Neural progenitor cell (in vitro differentiated cells): ENCODE data around the gene KRTAP1-3. TPM values are rescaled to one million over a fixed set of nuclear protein-coding genes. Genes with fewer than 3 reads are reported as not detected.
"Not testable (repeated sequence)": the region's sequence is repeated elsewhere in the genome, so short reads cannot be mapped to it uniquely, and the experiment has no call there.

Experiments
- DNase-seq: peaks from one replicate; pipeline ENCODE4 v3.0.0-alpha.2; 2016; ENCODE audit warnings: low spot score
- H2AFZ ChIP-seq: fragments of 200-600 bp; sonication (generic); replicated peaks from 2 replicates; pipeline ENCODE4 v1.6.1; 2016; ENCODE audit warnings: antibody characterized with exemption
- H3F3A ChIP-seq: fragments of 200-600 bp; sonication (generic); 2 replicates; pipeline ENCODE4 v1.6.1; 2016; ENCODE audit warnings: antibody characterized with exemption, low read depth
- H3K27ac ChIP-seq: fragments of 200-600 bp; sonication (generic); 2 replicates; pipeline ENCODE4 v1.5.1; 2016; ENCODE audit warnings: mild to moderate bottlenecking
- H3K27me3 ChIP-seq: fragments of 200-600 bp; sonication (generic); 2 replicates; pipeline ENCODE4 v1.6.1; 2016; ENCODE audit warnings: mild to moderate bottlenecking, moderate library complexity
- H3K36me3 ChIP-seq: fragments of 200-600 bp; sonication (generic); 2 replicates; pipeline ENCODE4 v1.5.1; 2016
- H3K4me1 ChIP-seq: fragments of 200-600 bp; sonication (generic); 2 replicates; pipeline ENCODE4 v1.6.1; 2016; ENCODE audit warnings: mixed run types
- H3K4me2 ChIP-seq: fragments of 200-600 bp; sonication (generic); 2 replicates; pipeline ENCODE4 v1.6.1; 2016
- H3K4me3 ChIP-seq: fragments of 200-600 bp; sonication (generic); 2 replicates; pipeline ENCODE4 v1.5.1; 2016
- H3K79me2 ChIP-seq: fragments of 200-600 bp; sonication (generic); 2 replicates; pipeline ENCODE4 v1.6.1; 2016; ENCODE audit warnings: low read depth
- H3K9ac ChIP-seq: fragments of 200-600 bp; sonication (generic); 2 replicates; pipeline ENCODE4 v1.6.1; 2016
- H3K9me3 ChIP-seq: fragments of 200-600 bp; sonication (generic); 2 replicates; pipeline ENCODE4 v1.5.1; 2016; ENCODE audit warnings: low read depth
- H4K20me1 ChIP-seq: fragments of 200-600 bp; sonication (generic); 2 replicates; pipeline ENCODE4 v1.6.1; 2016; ENCODE audit warnings: low read depth
- H3K27ac Mint-ChIP-seq: 3 replicates; pipeline ENCODE4 v1.8.0; 2021; ENCODE audit warnings: mixed read lengths
- H3K27me3 Mint-ChIP-seq: 2 replicates; pipeline ENCODE4 v1.8.0; 2022; ENCODE audit warnings: low read depth, mild to moderate bottlenecking, inconsistent platforms, moderate library complexity, mixed read lengths; ENCODE audit not compliant: insufficient read depth
- H3K36me3 Mint-ChIP-seq: 3 replicates; pipeline ENCODE4 v1.8.0; 2021; ENCODE audit warnings: mixed read lengths
- H3K4me1 Mint-ChIP-seq: 3 replicates; pipeline ENCODE4 v1.8.0; 2021; ENCODE audit warnings: mixed read lengths
- H3K4me3 Mint-ChIP-seq: 3 replicates; pipeline ENCODE4 v1.8.0; 2021; ENCODE audit warnings: mild to moderate bottlenecking, moderate library complexity, mixed read lengths
- H3K9me3 Mint-ChIP-seq: 3 replicates; pipeline ENCODE4 v1.8.0; 2020; ENCODE audit warnings: mixed read lengths
- CTCF ChIP-seq: fragments of 200-600 bp; sonication (generic); IDR thresholded peaks from 2 replicates; pipeline ENCODE4 v1.5.1; 2017; ENCODE audit warnings: antibody characterized with exemption, mild to moderate bottlenecking
- EZH2 ChIP-seq: fragments of 200-600 bp; sonication (generic); IDR thresholded peaks from 2 replicates; pipeline ENCODE4 v1.6.1; 2017; ENCODE audit warnings: antibody characterized with exemption, mild to moderate bottlenecking, moderate library complexity
- EZH2phosphoT487 ChIP-seq: fragments of 200-600 bp; sonication (generic); IDR thresholded peaks from 2 replicates; pipeline ENCODE4 v1.6.1; 2017; ENCODE audit warnings: antibody characterized with exemption
- total RNA-seq: library from RNA; depleted of rRNA; stranded (reverse); fragments of >200 nt; gene quantifications from 2 replicates; pipeline ENCODE4 v1.2.3, GENCODE V29; 2015; ENCODE audit warnings: low replicate concordance

The KRTAP1-3 gene
- total RNA-seq, 1 donor from 2014 or later: not detected

- no peak for DNase-seq
- H3K27ac Mint-ChIP-seq: no peak overlapping the region
- no peaks in the 10 kb centered on the region for H3K4me1 ChIP-seq
- H3K27me3 Mint-ChIP-seq: no peaks in the 10 kb centered on the region
- no peaks in the 10 kb centered on the region for H3F3A ChIP-seq
- H3K9ac ChIP-seq: no peak overlapping the region
- no peak overlapping the region for H3K27ac ChIP-seq
- H3K9me3 ChIP-seq: no peaks in the 10 kb centered on the region
- H3K79me2 ChIP-seq: no peaks in the 10 kb centered on the region
- TF ChIP-seq CTCF: no peak
- TF ChIP-seq EZH2phosphoT487: no peak
- no peak for TF ChIP-seq EZH2
- no peaks in the 10 kb centered on the region for H3K36me3 ChIP-seq
- no peaks in the 10 kb centered on the region for H3K9me3 Mint-ChIP-seq
- no peaks in the 10 kb centered on the region for H4K20me1 ChIP-seq
- no peak overlapping the region for H3K4me2 ChIP-seq
- no peak overlapping the region for H3K4me3 Mint-ChIP-seq
- no peak overlapping the region for H3K4me3 ChIP-seq
- no peaks in the 10 kb centered on the region for H3K27me3 ChIP-seq
- no peak overlapping the region for H2AFZ ChIP-seq
- H3K36me3 Mint-ChIP-seq: no peaks in the 10 kb centered on the region
- no peaks in the 10 kb centered on the region for H3K4me1 Mint-ChIP-seq
Measured at GRCh38 chr17:41069031-41069430, 34.4 kb upstream of the KRTAP1-3 start.

GRCh38 chr17:41067281-41067680 is 32.6 kb upstream of the KRTAP1-3 start:
- no peak overlapping the region for H3K4me3 Mint-ChIP-seq
- no peak overlapping the region for H3K4me3 ChIP-seq
- H3K27me3 Mint-ChIP-seq: no peaks in the 10 kb centered on the region
- H3K4me1 Mint-ChIP-seq: no peaks in the 10 kb centered on the region
- no peak overlapping the region for H3K27ac ChIP-seq
- TF ChIP-seq EZH2: no peak
- TF ChIP-seq EZH2phosphoT487: no peak
- no peak for TF ChIP-seq CTCF
- H4K20me1 ChIP-seq: no peaks in the 10 kb centered on the region
- no peaks in the 10 kb centered on the region for H3K36me3 Mint-ChIP-seq
- H3K9me3 ChIP-seq: no peaks in the 10 kb centered on the region
- DNase-seq: no peak
- H2AFZ ChIP-seq: no peak overlapping the region
- H3K36me3 ChIP-seq: no peaks in the 10 kb centered on the region
- H3K79me2 ChIP-seq: no peaks in the 10 kb centered on the region
- H3F3A ChIP-seq: no peaks in the 10 kb centered on the region
- no peak overlapping the region for H3K9ac ChIP-seq
- H3K4me1 ChIP-seq: no peaks in the 10 kb centered on the region
- no peak overlapping the region for H3K27ac Mint-ChIP-seq
- H3K27me3 ChIP-seq: no peaks in the 10 kb centered on the region
- no peak overlapping the region for H3K4me2 ChIP-seq
- H3K9me3 Mint-ChIP-seq: no peaks in the 10 kb centered on the region

DNA sequence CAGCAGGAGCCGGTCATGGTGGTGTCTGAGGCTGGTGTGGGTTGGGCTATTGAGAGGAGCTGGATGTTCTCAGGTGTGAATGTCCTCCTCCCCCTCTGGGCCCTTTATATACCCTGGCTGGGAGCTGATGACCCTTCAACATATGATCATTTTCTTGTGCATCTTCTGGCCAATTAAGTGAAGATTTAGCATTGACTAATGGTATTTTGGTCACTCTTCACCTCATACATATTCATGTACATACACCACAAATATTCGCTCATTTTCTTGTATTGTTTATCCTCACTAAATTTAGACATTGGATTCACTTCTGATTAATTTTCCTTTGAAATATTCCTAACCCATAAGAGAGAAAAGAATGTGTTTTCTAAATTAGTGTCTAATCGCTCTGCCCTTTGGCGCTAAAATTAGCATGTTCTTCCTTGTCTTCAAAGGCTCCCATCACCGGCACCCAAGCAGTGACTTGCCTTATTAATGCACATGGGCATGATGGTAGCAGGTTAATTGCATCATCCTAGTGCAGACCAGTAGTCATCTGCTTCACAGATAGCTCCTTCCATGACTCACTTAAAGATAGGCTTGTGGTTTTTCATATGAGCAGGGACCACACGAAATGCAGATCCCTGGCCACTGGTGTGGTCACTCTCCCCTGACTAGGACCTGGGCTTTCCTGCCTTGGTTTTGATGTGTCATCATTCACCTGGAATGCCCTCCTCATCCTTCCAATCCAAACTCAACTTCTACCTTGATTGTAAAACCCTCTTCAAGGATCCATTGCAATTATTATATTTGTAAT is 31.4 kb upstream of the KRTAP1-3 start, which contains the start of gene KRTAP2-4:
Gene KRTAP2-4 (minus strand): TSS at position 51 of the 796 bp plus-strand sequence. CDS start 34 bp downstream, at position 17.
- Histone ChIP-seq H3K9me3 (no peaks in the 10 kb centered on the region), H3K36me3 (no peaks in the 10 kb centered on the region), H3K4me2 (no peak within 1 kb of the TSS), H3F3A (no peaks in the 10 kb centered on the region), H3K9ac (no peak within 1 kb of the TSS), H3K27ac (no peak within 1 kb of the TSS), H4K20me1 (no peaks in the 10 kb centered on the region), H3K27me3 (no peaks in the 10 kb centered on the region), H3K4me1 (no peaks in the 10 kb centered on the region), H3K79me2 (no peaks in the 10 kb centered on the region), H2AFZ (no peak within 1 kb of the TSS), H3K4me3 (no peak within 1 kb of the TSS)
- no peaks in the 10 kb centered on the region for H3K27me3 Mint-ChIP-seq
- no peak within 1 kb of the TSS for H3K4me3 Mint-ChIP-seq
- DNase-seq: no peak
- H3K4me1 Mint-ChIP-seq: no peaks in the 10 kb centered on the region
- no peak for TF ChIP-seq EZH2
- TF ChIP-seq CTCF: no peak
- no peak for TF ChIP-seq EZH2phosphoT487
- peak within 1 kb of the TSS; percentile 17 for H3K27ac Mint-ChIP-seq
- H3K36me3 Mint-ChIP-seq: no peaks in the 10 kb centered on the region
- H3K9me3 Mint-ChIP-seq: no peaks in the 10 kb centered on the region

DNA sequence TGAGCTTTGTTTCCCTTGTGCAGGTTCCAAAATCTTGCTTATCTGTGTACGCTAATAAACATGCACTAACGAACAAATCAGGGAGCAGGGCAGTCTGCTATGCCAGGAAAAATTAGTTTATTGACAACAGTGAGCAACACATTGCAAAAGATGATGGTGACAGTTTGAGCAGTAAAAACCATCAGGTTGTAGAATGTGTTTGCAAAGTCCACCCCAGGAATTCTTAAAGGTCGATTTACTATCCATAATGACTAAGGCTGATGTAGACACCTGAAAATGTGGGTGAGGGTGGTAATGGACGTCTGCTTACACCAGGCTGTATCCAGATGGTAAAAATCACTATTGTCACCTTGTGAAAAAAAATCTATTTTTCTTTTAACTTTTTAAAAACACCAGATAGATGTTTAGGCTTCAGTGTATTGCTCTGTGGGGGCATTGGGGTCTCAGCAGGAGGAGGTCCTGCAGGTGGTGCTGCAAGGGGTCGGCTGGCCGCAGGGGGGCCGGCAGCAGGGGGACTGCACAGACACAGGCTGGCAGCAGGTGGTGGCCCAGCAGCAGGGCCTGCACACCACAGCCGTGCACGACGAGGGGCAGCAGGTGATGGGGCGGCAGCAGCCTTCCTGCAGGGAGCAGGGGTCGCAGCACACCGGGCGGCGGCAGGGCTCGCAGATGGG is 30.5 kb upstream of the KRTAP1-3 start:
- not testable (repeated sequence) for H3K79me2 ChIP-seq, H3K4me1 ChIP-seq, H3K36me3 ChIP-seq, H3K9ac ChIP-seq, H3K27me3 Mint-ChIP-seq, H3K9me3 ChIP-seq, DNase-seq, H3K4me3 ChIP-seq, H3F3A ChIP-seq, H3K27ac Mint-ChIP-seq, H3K9me3 Mint-ChIP-seq, H3K27ac ChIP-seq, H2AFZ ChIP-seq, H3K4me3 Mint-ChIP-seq, H3K27me3 ChIP-seq, H3K36me3 Mint-ChIP-seq, H3K4me2 ChIP-seq, H4K20me1 ChIP-seq, H3K4me1 Mint-ChIP-seq
